Effector CD8-positive, alpha-beta T cell (primary cell): ENCODE results near the gene DYNLT1.

ENCODE experiments used
- DNase-seq: peaks from one replicate; lab custom pipeline; 2025; lab: John Stamatoyannopoulos, UW

The DYNLT1 gene

GRCh38 chr6:158597565-158597964 lies 47.0 kb downstream of the DYNLT1 start:
- no peak for DNase-seq

GRCh38 chr6:158596861-158597260 lies 47.7 kb downstream of the DYNLT1 start:
- DNase-seq = no peak

- DNase-seq = no peak
Observed at GRCh38 chr6:158595223-158595622, 49.3 kb downstream of the DYNLT1 start.

GRCh38 chr6:158593670-158594069 lies 50.9 kb downstream of the DYNLT1 start:
- DNase-seq = no peak

- no peak for DNase-seq
Observed at GRCh38 chr6:158591810-158592209, 52.7 kb downstream of the DYNLT1 start.

- DNase-seq = no peak
Observed at GRCh38 chr6:158591134-158591809, 53.3 kb downstream of the DYNLT1 start.

GRCh38 chr6:158589366-158589765 lies 55.2 kb downstream of the DYNLT1 start:
- no peak for DNase-seq

- DNase-seq = no peak
Observed at GRCh38 chr6:158586652-158587051, 57.9 kb downstream of the DYNLT1 start.
